Measurements from ENCODE around the gene CACNA2D3.
"Not testable (repeated sequence)": the region's sequence is repeated elsewhere in the genome, so short reads cannot be mapped to it uniquely, and the experiment has no call there.

Gene CACNA2D3

GRCh38 chr3:55091381-55092225, 969.3 kb downstream of the CACNA2D3 start:
- no peak for DNase-seq

- no peak for DNase-seq
Measured at GRCh38 chr3:55094676-55095075, 972.3 kb downstream of the CACNA2D3 start.

- no peak for DNase-seq
Measured at GRCh38 chr3:55097441-55097840, 975.1 kb downstream of the CACNA2D3 start.

GRCh38 chr3:55105647-55106046, 983.3 kb downstream of the CACNA2D3 start:
- no peak for DNase-seq

GRCh38 chr3:55107187-55107586, 984.8 kb downstream of the CACNA2D3 start:
- no peak for DNase-seq

GRCh38 chr3:55111906-55112305, 989.6 kb downstream of the CACNA2D3 start:
- not testable (repeated sequence) for DNase-seq

- DNase-seq, result no peak
Measured at GRCh38 chr3:55118451-55118850, 996.1 kb downstream of the CACNA2D3 start.

GRCh38 chr3:55119268-55119667, 996.9 kb downstream of the CACNA2D3 start:
- no peak for DNase-seq

- DNase-seq, result no peak
Measured at GRCh38 chr3:55122312-55122711, 1000.0 kb downstream of the CACNA2D3 start.

Data from right kidney (tissue), 1 donor.